HG03457 (cell line): ENCODE measurements around the gene INAVA.
"Not testable (repeated sequence)": the region's sequence is repeated elsewhere in the genome, so short reads cannot be mapped to it uniquely, and the experiment has no call there.

Experiments
- ATAC-seq: cut with Tn5 transposase; IDR thresholded peaks from one replicate; pipeline ENCODE4 v1.9.1; 2021; ENCODE audit warnings: moderate number of reproducible peaks; ENCODE audit not compliant: unreplicated experiment

The INAVA gene

GRCh38 chr1:200960236-200960947 lies 65.7 kb downstream of the INAVA start:
- no peak for ATAC-seq

DNA sequence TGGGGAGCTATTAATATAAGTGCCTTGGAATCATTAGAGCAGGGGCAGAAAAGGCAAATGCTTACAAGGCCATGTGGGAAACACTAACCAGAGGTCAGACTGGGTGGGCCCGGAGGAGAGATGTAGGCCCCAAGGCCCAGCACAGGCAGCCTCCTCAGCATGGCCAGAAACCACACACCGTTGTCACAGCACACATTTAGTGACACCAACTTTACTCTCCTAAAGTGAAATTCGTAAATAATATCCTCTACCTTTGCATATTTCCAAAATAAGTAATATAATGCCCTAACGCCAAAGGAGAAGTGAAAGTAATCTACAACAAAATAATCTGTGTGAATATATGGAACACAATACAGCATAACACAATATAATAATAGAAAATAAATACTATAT lies 66.2 kb downstream of the INAVA start:
- no peak for ATAC-seq

- not testable (repeated sequence) for ATAC-seq
Observed at GRCh38 chr1:200962151-200962550, 67.5 kb downstream of the INAVA start.

DNA sequence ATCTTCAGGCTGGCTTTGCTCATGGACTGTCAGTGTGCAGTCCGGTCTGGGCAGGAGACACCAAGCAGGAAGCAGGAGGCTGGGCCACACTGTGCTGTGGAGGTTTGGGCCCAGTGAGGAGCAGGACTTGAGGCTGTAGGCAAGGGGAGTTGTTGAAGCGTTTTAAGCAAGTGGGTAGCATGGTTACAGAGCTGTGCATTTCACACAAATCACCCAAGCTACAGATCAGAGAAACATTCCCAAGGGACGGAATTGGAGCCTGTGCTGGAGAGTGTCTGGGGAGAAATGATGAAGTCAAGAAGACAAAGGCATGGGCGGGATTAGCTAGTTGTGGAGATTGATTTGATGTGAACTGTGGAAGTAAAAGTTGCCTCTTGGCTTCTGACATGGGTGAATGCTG lies 67.9 kb downstream of the INAVA start:
- no peak for ATAC-seq

GRCh38 chr1:200963076-200963475 lies 68.4 kb downstream of the INAVA start:
- ATAC-seq = no peak

DNA sequence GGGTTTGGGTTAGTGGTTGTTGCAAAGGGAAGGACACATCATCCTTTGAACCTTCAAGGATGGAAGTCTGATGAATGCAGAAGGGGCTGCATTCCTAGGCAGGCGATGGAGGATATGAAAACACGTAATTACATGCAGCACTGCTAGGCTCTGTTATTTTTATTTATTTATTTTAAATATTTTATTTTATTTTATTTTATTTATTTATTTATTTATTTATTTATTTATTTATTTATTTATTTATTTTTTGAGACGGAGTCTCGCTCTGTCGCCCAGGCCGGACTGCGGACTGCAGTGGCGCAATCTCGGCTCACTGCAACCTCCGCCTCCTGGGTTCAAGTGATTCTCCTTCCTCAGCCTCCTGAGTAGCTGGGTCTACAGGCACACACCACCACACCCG lies 69.2 kb downstream of the INAVA start:
- not testable (repeated sequence) for ATAC-seq
